Measurements from ENCODE around the gene DCAF11. TPM values are rescaled to one million over a fixed set of nuclear protein-coding genes. Genes with fewer than 3 reads are reported as not detected.

The DCAF11 gene
- total and polyA plus RNA-seq, 4 donors = 35.5 to 41.8 (median 38.5) TPM

GRCh38 chr14:24122416-24122815, 7.8 kb downstream of the DCAF11 start:
- DNase-seq = no peak
- Histone ChIP-seq H3K9me3 (ENCODE audit: control insufficient read depth, low read length) (no peaks in the 10 kb centered on the region), H3K27me3 (ENCODE audit: control insufficient read depth in 1 of 2, insufficient read depth in 2 of 2, low read length in 1 of 2) (no peaks in the 10 kb centered on the region), H3K27ac (ENCODE audit: low read depth in 1 of 2, low read length in 2 of 2) (no peak overlapping the region), H3K4me1 (ENCODE audit: control insufficient read depth in 1 of 2, insufficient read depth in 2 of 2, low read length in 2 of 2) (no peaks in the 10 kb centered on the region), H3K4me3 (ENCODE audit: low read length in 2 of 2) (no peak overlapping the region), H3K36me3 (ENCODE audit: control insufficient read depth in 1 of 2, insufficient read depth in 2 of 2, low read length in 1 of 2) (peaks cover 0 to 8% of the 10 kb centered on the region in 2 donors)
- 85 to 90% methylated on average over 4 of the region's 4 CpGs for WGBS, 2 donors
- intact Hi-C loops (cut with DNase I) = no loop called here
- no peak for ATAC-seq (ENCODE audit: low FRiP score)

DNA sequence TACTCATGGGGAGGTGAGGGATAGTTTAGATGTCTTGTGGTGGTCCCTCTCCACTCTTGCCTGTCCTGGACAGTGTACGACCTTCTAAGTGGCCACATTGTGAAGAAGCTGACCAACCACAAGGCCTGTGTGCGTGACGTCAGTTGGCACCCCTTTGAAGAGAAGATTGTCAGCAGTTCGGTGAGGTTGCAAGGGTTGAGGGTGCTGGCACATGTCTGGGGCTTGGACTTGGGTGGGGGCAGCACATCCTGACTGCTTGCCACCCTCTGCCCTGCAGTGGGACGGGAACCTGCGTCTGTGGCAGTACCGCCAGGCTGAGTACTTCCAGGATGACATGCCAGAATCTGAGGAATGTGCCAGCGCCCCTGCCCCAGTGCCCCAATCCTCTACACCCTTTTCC, 8.3 kb downstream of the DCAF11 start:
- H3K9me3 ChIP-seq (ENCODE audit: control insufficient read depth, low read length) = no peaks in the 10 kb centered on the region
- no peaks in the 10 kb centered on the region for H3K27me3 ChIP-seq (ENCODE audit: control insufficient read depth in 1 of 2, insufficient read depth in 2 of 2, low read length in 1 of 2)
- DNase-seq (peak; percentile 29 to 31), ATAC-seq (ENCODE audit: low FRiP score) (no peak)
- WGBS, 2 donors = 83 to 85% methylated on average over 8 of the region's 8 CpGs
- H3K4me1 ChIP-seq (ENCODE audit: control insufficient read depth in 1 of 2, insufficient read depth in 2 of 2, low read length in 2 of 2) = no peaks in the 10 kb centered on the region
- H3K4me3 ChIP-seq (ENCODE audit: low read length in 2 of 2) = no peak overlapping the region
- H3K36me3 ChIP-seq (ENCODE audit: control insufficient read depth in 1 of 2, insufficient read depth in 2 of 2, low read length in 1 of 2) = peaks cover 0 to 8% of the 10 kb centered on the region in 2 donors
- no peak overlapping the region for H3K27ac ChIP-seq (ENCODE audit: low read depth in 1 of 2, low read length in 2 of 2)
- intact Hi-C loops (cut with DNase I) = no loop called here

DNA sequence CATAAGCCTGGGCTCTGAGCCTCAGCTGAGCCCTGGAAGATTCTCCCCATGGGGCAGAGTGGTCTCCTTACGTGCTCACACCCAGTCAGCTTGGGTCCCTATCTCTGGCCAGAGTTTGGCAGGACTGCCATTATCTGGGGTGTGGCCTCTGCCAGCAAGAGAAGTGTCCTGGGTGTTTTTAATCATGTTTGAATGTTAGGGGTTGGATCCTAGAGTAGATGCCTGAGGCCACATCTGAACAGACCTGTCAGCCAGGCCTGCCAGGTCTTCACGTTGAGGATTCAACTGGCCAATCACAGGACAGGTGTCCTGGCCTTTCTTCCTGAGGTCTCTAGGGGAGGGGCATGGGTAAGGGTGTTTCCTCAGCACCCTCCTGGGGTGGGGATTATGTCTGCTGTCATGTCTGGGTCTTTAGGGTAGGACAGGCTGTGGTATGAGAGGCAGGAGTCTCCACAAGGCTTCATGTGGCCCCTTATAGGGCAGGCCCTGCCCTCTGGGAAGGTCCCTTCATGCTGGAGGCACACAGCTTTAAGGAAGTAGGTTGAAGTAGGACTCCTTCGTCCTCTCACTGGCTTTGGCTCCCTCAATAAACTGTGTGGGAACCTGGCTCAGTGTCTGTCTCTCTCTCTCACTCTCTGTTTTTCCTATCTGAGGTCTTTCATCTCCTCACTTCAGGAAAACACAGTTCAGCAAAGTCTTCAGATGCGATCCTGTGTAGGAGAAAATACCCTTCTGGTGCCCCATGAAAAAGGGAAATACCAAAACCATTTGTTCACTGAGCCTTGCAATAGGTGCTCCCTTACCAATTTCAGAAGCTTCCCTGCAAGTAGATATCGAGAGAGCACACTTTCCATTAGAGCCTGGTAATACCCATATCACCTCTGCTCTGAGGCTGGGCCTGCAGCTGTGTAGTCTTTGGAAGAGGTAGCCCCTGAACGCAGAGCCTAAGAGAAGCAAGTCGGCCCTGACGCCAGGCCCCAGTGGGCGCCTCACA, 9.1 kb downstream of the DCAF11 start:
- Histone ChIP-seq H3K27me3 (ENCODE audit: control insufficient read depth in 1 of 2, insufficient read depth in 2 of 2, low read length in 1 of 2) (no peaks in the 10 kb centered on the region), H3K27ac (ENCODE audit: low read depth in 1 of 2, low read length in 2 of 2) (no peak overlapping the region), H3K9me3 (ENCODE audit: control insufficient read depth, low read length) (no peaks in the 10 kb centered on the region), H3K4me3 (ENCODE audit: low read length in 2 of 2) (no peak overlapping the region), H3K4me1 (ENCODE audit: control insufficient read depth in 1 of 2, insufficient read depth in 2 of 2, low read length in 2 of 2) (no peaks in the 10 kb centered on the region), H3K36me3 (ENCODE audit: control insufficient read depth in 1 of 2, insufficient read depth in 2 of 2, low read length in 1 of 2) (peaks cover 0 to 8% of the 10 kb centered on the region in 2 donors)
- ATAC-seq (ENCODE audit: low FRiP score) (no peak), DNase-seq (peak; percentile 29 to 44)
- intact Hi-C loops (cut with DNase I) = no loop called here
- WGBS, 2 donors = 84 to 87% methylated on average over 9 of the region's 9 CpGs

DNA sequence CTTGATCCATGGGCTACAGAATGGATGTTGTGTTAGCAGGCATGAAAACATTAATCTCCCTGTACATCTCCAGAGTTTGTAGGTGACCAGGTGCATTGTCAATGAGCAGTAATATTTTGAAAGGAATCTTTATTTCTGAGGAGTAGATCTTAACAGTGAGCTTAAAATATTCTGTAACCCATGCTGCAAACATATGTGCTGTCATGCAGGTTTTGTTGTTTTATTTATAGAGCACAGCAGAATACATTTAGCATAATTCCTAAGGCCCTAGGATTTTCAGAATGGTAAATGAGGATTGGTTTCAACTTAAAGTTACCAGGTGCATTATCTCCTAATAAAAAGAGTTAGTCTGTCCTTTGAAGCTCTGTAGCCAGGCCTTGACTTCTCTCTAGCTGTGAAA, 12.4 kb downstream of the DCAF11 start:
- peaks cover 0 to 4% of the 10 kb centered on the region in 2 donors for H3K36me3 ChIP-seq (ENCODE audit: control insufficient read depth in 1 of 2, insufficient read depth in 2 of 2, low read length in 1 of 2)
- H3K4me3 ChIP-seq (ENCODE audit: low read length in 2 of 2) = no peak overlapping the region
- no peaks in the 10 kb centered on the region for H3K9me3 ChIP-seq (ENCODE audit: control insufficient read depth, low read length)
- no peaks in the 10 kb centered on the region for H3K27me3 ChIP-seq (ENCODE audit: control insufficient read depth in 1 of 2, insufficient read depth in 2 of 2, low read length in 1 of 2)
- ATAC-seq (ENCODE audit: low FRiP score) (no peak), DNase-seq (no peak)
- intact Hi-C loops (cut with DNase I) = no loop called here
- H3K4me1 ChIP-seq (ENCODE audit: control insufficient read depth in 1 of 2, insufficient read depth in 2 of 2, low read length in 2 of 2) = no peaks in the 10 kb centered on the region
- no peak overlapping the region for H3K27ac ChIP-seq (ENCODE audit: low read depth in 1 of 2, low read length in 2 of 2)

GRCh38 chr14:24127673-24128072, 13.1 kb downstream of the DCAF11 start:
- Histone ChIP-seq H3K27ac (ENCODE audit: low read depth in 1 of 2, low read length in 2 of 2) (no peak overlapping the region), H3K36me3 (ENCODE audit: control insufficient read depth in 1 of 2, insufficient read depth in 2 of 2, low read length in 1 of 2) (peaks cover 0 to 4% of the 10 kb centered on the region in 2 donors), H3K9me3 (ENCODE audit: control insufficient read depth, low read length) (no peaks in the 10 kb centered on the region), H3K4me3 (ENCODE audit: low read length in 2 of 2) (no peak overlapping the region), H3K27me3 (ENCODE audit: control insufficient read depth in 1 of 2, insufficient read depth in 2 of 2, low read length in 1 of 2) (no peaks in the 10 kb centered on the region), H3K4me1 (ENCODE audit: control insufficient read depth in 1 of 2, insufficient read depth in 2 of 2, low read length in 2 of 2) (no peaks in the 10 kb centered on the region)
- 87 to 88% methylated on average over 2 of the region's 2 CpGs for WGBS, 2 donors
- intact Hi-C loops (cut with DNase I) = no loop called here
- DNase-seq (no peak), ATAC-seq (ENCODE audit: low FRiP score) (no peak)

GRCh38 chr14:24129410-24129998, 14.9 kb downstream of the DCAF11 start:
- ATAC-seq (ENCODE audit: low FRiP score) = no peak
- Histone ChIP-seq H3K4me1 (ENCODE audit: control insufficient read depth in 1 of 2, insufficient read depth in 2 of 2, low read length in 2 of 2) (no peaks in the 10 kb centered on the region), H3K9me3 (ENCODE audit: control insufficient read depth, low read length) (no peaks in the 10 kb centered on the region), H3K27ac (ENCODE audit: low read depth in 1 of 2, low read length in 2 of 2) (no peak overlapping the region), H3K27me3 (ENCODE audit: control insufficient read depth in 1 of 2, insufficient read depth in 2 of 2, low read length in 1 of 2) (no peaks in the 10 kb centered on the region), H3K36me3 (ENCODE audit: control insufficient read depth in 1 of 2, insufficient read depth in 2 of 2, low read length in 1 of 2) (no peaks in the 10 kb centered on the region), H3K4me3 (ENCODE audit: low read length in 2 of 2) (no peak overlapping the region)
- peak in 1 of 2 donors; percentile 16 for DNase-seq
- intact Hi-C loops (cut with DNase I) = no loop called here
- 88 to 91% methylated on average over 8 of the region's 8 CpGs for WGBS, 2 donors

GRCh38 chr14:24130380-24130716, 15.8 kb downstream of the DCAF11 start, which contains the start of gene FITM1:
TSS of gene FITM1 (plus strand) at chr14:24130659. CDS start at chr14:24131564, 905 bp downstream.
- intact Hi-C loops (cut with DNase I) = no loop called here

GRCh38 chr14:24130717-24131548, 16.4 kb downstream of the DCAF11 start:
- H3K4me1 ChIP-seq (ENCODE audit: control insufficient read depth in 1 of 2, insufficient read depth in 2 of 2, low read length in 2 of 2) = no peaks in the 10 kb centered on the region
- H3K9me3 ChIP-seq (ENCODE audit: control insufficient read depth, low read length) = no peaks in the 10 kb centered on the region
- ATAC-seq (ENCODE audit: low FRiP score) (no peak), DNase-seq (peak; percentile 29 to 72)
- intact Hi-C loops (cut with DNase I) = no loop called here
- no peak overlapping the region for H3K27ac ChIP-seq (ENCODE audit: low read depth in 1 of 2, low read length in 2 of 2)
- H3K36me3 ChIP-seq (ENCODE audit: control insufficient read depth in 1 of 2, insufficient read depth in 2 of 2, low read length in 1 of 2) = no peaks in the 10 kb centered on the region
- WGBS, 2 donors = 64% methylated on average over 5 to 7 of the region's 7 CpGs
- H3K27me3 ChIP-seq (ENCODE audit: control insufficient read depth in 1 of 2, insufficient read depth in 2 of 2, low read length in 1 of 2) = no peaks in the 10 kb centered on the region
- H3K4me3 ChIP-seq (ENCODE audit: low read length in 2 of 2) = no peak overlapping the region

More at GRCh38 chr14:24130380-24130716, 15.8 kb downstream of the DCAF11 start, which contains the start of gene FITM1:
- no peak within 1 kb of the TSS for H3K4me3 ChIP-seq (ENCODE audit: low read length in 2 of 2)
- no peaks in the 10 kb centered on the region for H3K9me3 ChIP-seq (ENCODE audit: control insufficient read depth, low read length)
- H3K4me1 ChIP-seq (ENCODE audit: control insufficient read depth in 1 of 2, insufficient read depth in 2 of 2, low read length in 2 of 2) = no peaks in the 10 kb centered on the region
- 93 to 95% methylated on average over 5 of the region's 5 CpGs for WGBS, 2 donors
- no peaks in the 10 kb centered on the region for H3K36me3 ChIP-seq (ENCODE audit: control insufficient read depth in 1 of 2, insufficient read depth in 2 of 2, low read length in 1 of 2)
- DNase-seq (no peak), ATAC-seq (ENCODE audit: low FRiP score) (no peak)
- no peak within 1 kb of the TSS for H3K27ac ChIP-seq (ENCODE audit: low read depth in 1 of 2, low read length in 2 of 2)
- no peaks in the 10 kb centered on the region for H3K27me3 ChIP-seq (ENCODE audit: control insufficient read depth in 1 of 2, insufficient read depth in 2 of 2, low read length in 1 of 2)

Data from aorta (tissue), 5 donors.